Activated T-cell treated with anti-CD3 and anti-CD28 coated beads for 1 hour (primary cell): Measurements from ENCODE around the gene RAB15.

ENCODE experiments used
- DNase-seq: peaks from one replicate; pipeline ENCODE4 v3.0.0-alpha.2; 2020; ENCODE audit warnings: low read depth

Gene RAB15

GRCh38 chr14:64971943-64972791 lies at the start of gene RAB15:
TSS of gene RAB15 (minus strand) at chr14:64972336. CDS start at chr14:64972076, 260 bp downstream.
- no peak for DNase-seq

GRCh38 chr14:65019944-65020566 lies 47.9 kb upstream of the RAB15 start:
- no peak for DNase-seq

GRCh38 chr14:65016471-65016870 lies 44.3 kb upstream of the RAB15 start:
- no peak for DNase-seq

GRCh38 chr14:65015391-65015790 lies 43.3 kb upstream of the RAB15 start:
- no peak for DNase-seq

- no peak for DNase-seq
These were observed 40.2 kb upstream of the RAB15 start for GRCh38 chr14:65012353-65012752.

- DNase-seq: no peak
These were observed 39.4 kb upstream of the RAB15 start for GRCh38 chr14:65011538-65011937.

GRCh38 chr14:65010211-65010931 lies 38.2 kb upstream of the RAB15 start:
- no peak for DNase-seq

GRCh38 chr14:65007202-65007601 lies 35.1 kb upstream of the RAB15 start:
- DNase-seq: no peak

GRCh38 chr14:65006261-65006721 lies 34.2 kb upstream of the RAB15 start:
- no peak for DNase-seq

GRCh38 chr14:65003394-65003793 lies 31.3 kb upstream of the RAB15 start:
- DNase-seq: no peak

GRCh38 chr14:65002586-65003210 lies 30.6 kb upstream of the RAB15 start:
- DNase-seq: no peak

- DNase-seq: no peak
These were observed 29.6 kb upstream of the RAB15 start for GRCh38 chr14:65001723-65002122.

- DNase-seq: no peak
These were observed 28.9 kb upstream of the RAB15 start for GRCh38 chr14:65000898-65001591.

- no peak for DNase-seq
These were observed 26.4 kb upstream of the RAB15 start for GRCh38 chr14:64998455-64998931.

GRCh38 chr14:64997108-64997794 lies 25.1 kb upstream of the RAB15 start:
- no peak for DNase-seq

- no peak for DNase-seq
These were observed 23.2 kb upstream of the RAB15 start for GRCh38 chr14:64995291-64995690.

GRCh38 chr14:64994540-64994939 lies 22.4 kb upstream of the RAB15 start:
- DNase-seq: no peak

- no peak for DNase-seq
These were observed 21.3 kb upstream of the RAB15 start for GRCh38 chr14:64993266-64993930.

- no peak for DNase-seq
These were observed 20.3 kb upstream of the RAB15 start for GRCh38 chr14:64992328-64992885.

- DNase-seq: no peak
These were observed 18.8 kb upstream of the RAB15 start for GRCh38 chr14:64990939-64991338.
